Measurements from ENCODE around the gene CBFA2T2.

CBFA2T2 gene

GRCh38 chr20:33622705-33623365 is 132.9 kb downstream of the CBFA2T2 start:
- no peak overlapping the region for H3K9ac ChIP-seq (ENCODE audit: low read depth, low read length, poor library complexity, severe bottlenecking)
- no peaks in the 10 kb centered on the region for H3F3A ChIP-seq (ENCODE audit: low read depth)
- H3K4me3 ChIP-seq (ENCODE audit: low read length, poor library complexity, severe bottlenecking): no peak overlapping the region
- no peaks in the 10 kb centered on the region for H3K79me2 ChIP-seq (ENCODE audit: insufficient read depth, low read length)
- no peaks in the 10 kb centered on the region for H3K9me3 ChIP-seq (ENCODE audit: insufficient read depth, low read depth, low read length)
- TF ChIP-seq CTCF (conservative IDR thresholded peaks at IDR 0.05; ENCODE audit: low read length) (no peak), EZH2phosphoT487 (IDR thresholded peaks at IDR 0.05; ENCODE audit: borderline replicate concordance) (no peak)
- H4K20me1 ChIP-seq (ENCODE audit: insufficient read depth, low read length, poor library complexity, severe bottlenecking): no peaks in the 10 kb centered on the region
- no peak overlapping the region for H2AFZ ChIP-seq (ENCODE audit: low read length)
- H3K27me3 ChIP-seq (ENCODE audit: insufficient read depth, low read length, poor library complexity, severe bottlenecking): no peaks in the 10 kb centered on the region
- H3K4me2 ChIP-seq (ENCODE audit: low read depth, low read length, poor library complexity, severe bottlenecking): no peak overlapping the region
- H3K36me3 ChIP-seq (ENCODE audit: insufficient read depth, low read length): peaks cover 45% of the 10 kb centered on the region; the same call in 1 of the 2 replicates
- no peaks in the 10 kb centered on the region for H3K9me2 ChIP-seq (replicated peaks; ENCODE audit: low read depth, low read length)
- H3K4me1 ChIP-seq (ENCODE audit: insufficient read depth, low read length, poor library complexity, severe bottlenecking): no peaks in the 10 kb centered on the region

- Histone ChIP-seq H3F3A (ENCODE audit: low read depth) (no peaks in the 10 kb centered on the region), H3K9me3 (ENCODE audit: insufficient read depth, low read depth, low read length) (no peaks in the 10 kb centered on the region), H3K27me3 (ENCODE audit: insufficient read depth, low read length, poor library complexity, severe bottlenecking) (no peaks in the 10 kb centered on the region), H3K4me3 (ENCODE audit: low read length, poor library complexity, severe bottlenecking) (no peak overlapping the region), H3K4me1 (ENCODE audit: insufficient read depth, low read length, poor library complexity, severe bottlenecking) (no peaks in the 10 kb centered on the region), H3K4me2 (ENCODE audit: low read depth, low read length, poor library complexity, severe bottlenecking) (no peak overlapping the region), H3K36me3 (ENCODE audit: insufficient read depth, low read length) (peaks cover 53% of the 10 kb centered on the region; the same call in 1 of the 2 replicates), H3K9me2 (replicated peaks; ENCODE audit: low read depth, low read length) (no peaks in the 10 kb centered on the region), H4K20me1 (ENCODE audit: insufficient read depth, low read length, poor library complexity, severe bottlenecking) (no peaks in the 10 kb centered on the region), H3K79me2 (ENCODE audit: insufficient read depth, low read length) (no peaks in the 10 kb centered on the region), H2AFZ (ENCODE audit: low read length) (no peak overlapping the region), H3K9ac (ENCODE audit: low read depth, low read length, poor library complexity, severe bottlenecking) (no peak overlapping the region)
- no peak for TF ChIP-seq EZH2phosphoT487 (IDR thresholded peaks at IDR 0.05; ENCODE audit: borderline replicate concordance)
- no peak for TF ChIP-seq CTCF (conservative IDR thresholded peaks at IDR 0.05; ENCODE audit: low read length)
These were observed 134.5 kb downstream of the CBFA2T2 start for GRCh38 chr20:33624399-33624798.

- Histone ChIP-seq H3K4me2 (ENCODE audit: low read depth, low read length, poor library complexity, severe bottlenecking) (no peak overlapping the region), H3K79me2 (ENCODE audit: insufficient read depth, low read length) (no peaks in the 10 kb centered on the region), H3K4me3 (ENCODE audit: low read length, poor library complexity, severe bottlenecking) (no peak overlapping the region), H3K27me3 (ENCODE audit: insufficient read depth, low read length, poor library complexity, severe bottlenecking) (no peaks in the 10 kb centered on the region), H4K20me1 (ENCODE audit: insufficient read depth, low read length, poor library complexity, severe bottlenecking) (no peaks in the 10 kb centered on the region), H3F3A (ENCODE audit: low read depth) (no peaks in the 10 kb centered on the region), H2AFZ (ENCODE audit: low read length) (no peak overlapping the region), H3K9me2 (replicated peaks; ENCODE audit: low read depth, low read length) (no peaks in the 10 kb centered on the region), H3K4me1 (ENCODE audit: insufficient read depth, low read length, poor library complexity, severe bottlenecking) (no peaks in the 10 kb centered on the region), H3K36me3 (ENCODE audit: insufficient read depth, low read length) (peaks cover 67% of the 10 kb centered on the region; the same call in 1 of the 2 replicates), H3K9me3 (ENCODE audit: insufficient read depth, low read depth, low read length) (no peaks in the 10 kb centered on the region), H3K9ac (ENCODE audit: low read depth, low read length, poor library complexity, severe bottlenecking) (no peak overlapping the region)
- TF ChIP-seq EZH2phosphoT487 (IDR thresholded peaks at IDR 0.05; ENCODE audit: borderline replicate concordance): no peak
- TF ChIP-seq CTCF (conservative IDR thresholded peaks at IDR 0.05; ENCODE audit: low read length): no peak
These were observed 136.3 kb downstream of the CBFA2T2 start for GRCh38 chr20:33626190-33626589.

Measured in Loucy (cell line).